HG03342 (cell line): ENCODE data around the gene CAVIN1.
"Not testable (repeated sequence)": the region's sequence is repeated elsewhere in the genome, so short reads cannot be mapped to it uniquely, and the experiment has no call there.

Source experiments
- ATAC-seq: cut with Tn5 transposase; IDR thresholded peaks from one replicate; pipeline ENCODE4 v1.9.1; 2021; ENCODE audit warnings: mild to moderate bottlenecking, moderate library complexity; ENCODE audit not compliant: unreplicated experiment

CAVIN1 gene

GRCh38 chr17:42381898-42382297 is 41.2 kb downstream of the CAVIN1 start:
- no peak for ATAC-seq

DNA sequence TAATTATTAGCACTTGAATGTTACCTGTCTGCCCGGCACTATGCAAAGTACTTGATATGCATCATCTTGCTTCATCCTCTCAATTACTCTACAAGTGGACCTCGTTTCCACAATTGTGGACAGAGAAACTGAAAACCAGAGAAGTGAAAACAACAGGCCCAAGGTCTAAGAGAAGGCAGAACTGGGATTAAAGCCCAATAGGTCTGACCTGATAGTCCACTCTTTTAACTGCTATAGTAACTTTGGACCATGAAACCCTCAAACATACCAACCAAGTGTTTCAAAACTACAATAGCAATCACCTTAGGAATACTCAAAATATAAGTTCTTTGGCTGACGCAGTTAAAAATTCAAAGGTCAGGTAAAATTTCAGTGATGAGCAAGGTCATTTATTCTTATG is 42.1 kb downstream of the CAVIN1 start:
- ATAC-seq = no peak

GRCh38 chr17:42378959-42379594 is 44.0 kb downstream of the CAVIN1 start:
- no peak for ATAC-seq

DNA sequence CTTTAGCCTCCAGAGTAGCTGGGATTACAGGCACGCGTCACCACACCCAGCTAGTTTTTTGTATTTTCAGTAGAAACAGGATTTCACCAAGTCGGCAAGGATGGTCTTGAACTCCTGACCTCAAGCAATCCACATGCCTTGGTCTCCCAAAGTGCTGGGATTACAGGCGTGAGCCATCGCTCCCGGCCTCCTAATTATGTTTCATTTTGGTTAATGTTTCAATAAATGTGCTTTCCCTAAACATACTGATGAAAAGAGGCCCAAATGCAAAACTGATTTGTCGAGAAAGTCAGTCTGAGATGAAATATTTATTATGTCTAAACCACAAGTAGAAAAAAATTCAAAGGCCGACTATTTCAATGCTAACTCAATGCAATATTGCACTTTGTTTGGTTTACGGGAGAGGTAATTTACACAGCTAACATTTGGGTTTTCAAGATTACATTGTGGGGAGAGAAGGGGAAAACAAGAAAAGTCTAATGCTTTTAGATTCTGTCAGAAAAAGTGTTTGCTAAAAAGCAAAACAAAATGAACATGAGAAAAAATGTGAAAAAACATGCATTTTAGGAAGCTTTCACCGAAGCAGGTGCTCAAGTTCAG is 44.6 kb downstream of the CAVIN1 start:
- ATAC-seq = no peak

DNA sequence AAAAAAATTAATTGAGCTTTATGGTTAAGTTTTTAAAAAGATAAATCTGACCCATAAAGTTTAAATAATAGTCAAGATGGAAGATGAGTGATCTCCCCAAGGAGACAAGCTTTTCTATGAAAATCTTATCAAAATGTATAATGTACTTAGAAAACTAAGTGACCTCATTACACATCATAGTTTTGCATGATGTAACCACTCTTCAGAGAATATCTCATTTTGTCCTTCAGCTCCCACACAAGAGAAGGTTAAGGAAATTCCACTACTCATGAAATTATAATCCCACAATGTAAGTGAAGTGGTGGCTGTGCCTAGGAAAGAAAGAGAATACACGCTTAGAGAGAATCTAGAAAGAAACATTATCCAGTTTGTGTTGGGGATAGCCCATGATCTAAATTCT is 49.2 kb downstream of the CAVIN1 start:
- no peak for ATAC-seq

- ATAC-seq = no peak
Observed at GRCh38 chr17:42372142-42372541, 50.9 kb downstream of the CAVIN1 start.

- ATAC-seq = not testable (repeated sequence)
Observed at GRCh38 chr17:42368797-42369561, 54.1 kb downstream of the CAVIN1 start.

DNA sequence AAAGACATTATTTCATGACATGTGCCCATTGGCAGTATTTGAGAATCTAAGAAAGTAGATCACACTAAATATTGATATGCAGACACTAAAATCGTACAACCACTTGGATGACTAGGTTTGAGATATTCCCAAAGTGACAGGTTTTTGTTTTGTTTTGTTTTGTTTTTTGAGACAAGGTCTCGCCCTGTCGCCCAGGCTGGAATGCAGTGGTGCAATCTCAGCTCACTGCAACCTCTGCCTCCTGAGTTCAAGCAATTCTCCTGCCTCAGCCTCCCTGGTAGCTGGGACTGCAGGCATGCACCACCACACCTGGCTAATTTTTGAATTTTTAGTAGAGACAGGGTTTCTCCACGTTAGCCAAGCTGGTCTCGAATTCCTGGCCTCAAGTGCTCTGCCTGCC is 54.7 kb downstream of the CAVIN1 start:
- ATAC-seq = not testable (repeated sequence)

GRCh38 chr17:42366176-42367023 is 56.7 kb downstream of the CAVIN1 start:
- not testable (repeated sequence) for ATAC-seq

DNA sequence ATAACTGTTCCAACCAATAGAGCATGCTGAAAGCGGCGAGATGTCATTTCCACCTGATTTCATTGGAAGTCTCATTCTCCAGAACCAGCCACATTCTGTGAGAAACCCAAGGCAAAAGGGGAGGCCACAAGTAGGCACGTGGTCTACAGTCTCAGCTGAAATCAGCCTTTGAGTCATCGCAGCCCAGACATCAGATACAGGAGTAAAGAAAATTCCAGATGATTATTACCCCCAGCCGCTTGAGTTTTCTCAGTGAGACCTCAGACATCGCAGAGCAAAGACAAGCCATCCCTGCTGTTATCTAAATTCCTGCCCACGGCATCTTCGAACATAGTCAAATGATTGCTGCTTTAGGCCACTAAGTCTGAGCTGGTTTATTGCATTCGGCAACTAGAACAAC is 57.9 kb downstream of the CAVIN1 start:
- ATAC-seq = no peak

DNA sequence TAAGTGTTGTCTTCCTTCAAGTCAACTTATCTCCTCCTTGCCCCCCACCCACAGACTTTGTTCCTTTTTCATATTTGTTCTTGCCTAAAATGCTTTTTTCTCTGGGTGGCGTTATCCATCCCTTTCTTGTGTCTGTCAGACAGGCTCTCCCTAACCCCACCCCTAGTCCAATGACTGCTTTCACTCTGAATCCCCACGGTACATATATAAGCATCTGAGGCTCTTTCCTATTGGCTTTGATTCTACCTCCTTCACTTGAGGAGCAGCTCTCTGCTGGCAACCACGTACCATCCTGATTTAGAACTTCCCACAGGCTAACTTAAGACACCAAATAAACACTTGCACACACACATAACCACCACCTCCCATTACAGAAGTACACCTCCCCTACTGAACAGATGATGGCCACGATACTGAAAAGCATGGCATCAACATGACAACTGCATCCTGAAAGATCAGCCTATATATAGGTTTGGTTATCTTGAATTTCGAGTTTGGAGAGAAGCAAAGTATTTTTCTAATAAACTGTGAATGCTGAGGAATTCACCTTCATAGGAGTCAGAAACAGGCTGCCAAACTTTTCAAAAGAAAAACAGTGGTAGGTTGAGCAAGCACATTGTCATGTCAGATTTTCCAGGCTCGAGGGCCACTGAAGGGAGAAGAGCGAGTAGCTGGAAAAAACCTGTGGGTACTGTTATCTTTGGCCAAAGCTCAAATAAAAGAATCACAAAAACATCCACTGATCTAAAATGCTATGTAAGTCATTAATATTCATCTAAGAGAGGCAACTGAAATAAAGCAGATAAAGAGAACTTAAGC is 59.1 kb downstream of the CAVIN1 start:
- ATAC-seq = no peak

- ATAC-seq = no peak
Observed at GRCh38 chr17:42363231-42363630, 59.8 kb downstream of the CAVIN1 start.

GRCh38 chr17:42362245-42362961 is 60.7 kb downstream of the CAVIN1 start:
- no peak for ATAC-seq

- ATAC-seq = no peak
Observed at GRCh38 chr17:42361781-42362186, 61.3 kb downstream of the CAVIN1 start.

GRCh38 chr17:42360388-42360787 is 62.7 kb downstream of the CAVIN1 start:
- not testable (repeated sequence) for ATAC-seq

DNA sequence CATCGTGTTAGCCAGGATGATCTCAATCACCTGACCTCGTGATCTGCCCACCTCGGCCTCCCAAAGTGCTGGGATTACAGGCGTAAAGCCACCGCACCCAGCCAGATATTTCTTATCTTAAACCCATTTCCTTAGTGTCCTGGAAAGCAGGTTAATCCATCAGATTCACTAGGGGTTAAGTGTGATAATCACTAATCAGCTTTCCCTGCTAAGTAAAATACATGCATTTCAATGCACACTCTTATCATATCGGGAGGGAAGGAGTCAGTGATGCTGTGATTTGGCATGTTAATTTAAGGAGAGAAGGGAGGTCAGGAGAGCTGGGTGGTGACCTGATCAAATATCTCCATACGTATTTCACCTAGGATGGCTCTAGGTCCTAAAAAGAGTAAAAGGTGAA is 63.9 kb downstream of the CAVIN1 start:
- ATAC-seq = no peak

- no peak for ATAC-seq
Observed at GRCh38 chr17:42358434-42358833, 64.6 kb downstream of the CAVIN1 start.

DNA sequence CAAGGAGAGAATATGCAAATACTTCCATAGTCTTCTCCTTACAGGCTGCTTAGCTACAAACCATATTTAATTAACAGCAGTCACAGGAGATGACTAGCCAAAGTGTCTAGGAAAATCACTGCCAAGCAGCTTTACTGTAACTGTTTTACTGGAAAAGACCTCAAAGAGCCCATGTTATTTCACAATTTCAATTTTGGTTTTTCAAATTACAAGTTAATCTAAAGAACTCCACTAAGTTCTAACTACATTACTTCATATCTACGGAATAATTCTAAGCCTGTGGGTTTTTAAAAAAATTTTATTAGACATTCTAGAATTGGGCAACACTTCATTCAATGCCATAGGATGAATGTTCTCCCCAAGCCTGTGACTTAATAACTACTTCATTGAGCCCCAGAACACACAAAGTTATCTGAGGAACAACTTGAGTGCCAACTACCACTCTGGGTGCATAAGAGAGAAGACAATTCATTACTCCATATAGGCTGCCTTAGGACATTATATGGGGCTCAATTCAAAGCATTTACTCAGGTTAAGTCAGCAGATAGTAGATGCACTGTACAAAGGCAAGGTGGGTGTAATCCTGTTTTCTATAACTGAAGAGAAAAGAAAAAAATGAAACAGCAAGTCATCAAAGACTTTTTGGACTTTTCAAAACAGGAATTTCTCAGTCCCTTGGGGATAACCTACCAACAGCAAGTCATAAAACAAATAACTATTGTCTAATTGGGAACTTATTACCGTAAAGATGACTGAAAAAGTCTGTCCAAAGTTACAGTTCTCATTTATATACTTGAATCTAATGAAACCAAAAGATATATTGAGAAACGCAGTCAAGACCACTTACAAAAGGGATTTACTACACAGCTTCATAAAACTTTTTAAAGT is 67.9 kb downstream of the CAVIN1 start:
- no peak for ATAC-seq
